ENCODE measurements around the gene ADAMTS16.
A peak's percentile ranks its signal among the peaks of the same experiment; 100 is the strongest.

The ADAMTS16 gene

GRCh38 chr5:5343568-5343967 lies 203.4 kb downstream of the ADAMTS16 start:
- H3K27ac ChIP-seq = peak overlapping the region; percentile 24; the same call in 1 of the 2 replicates
- no peak for TF ChIP-seq CTCF (conservative IDR thresholded peaks at IDR 0.05)

- H3K27ac ChIP-seq = peak overlapping the region; percentile 24; the same call in 1 of the 2 replicates
- TF ChIP-seq CTCF (conservative IDR thresholded peaks at IDR 0.05) = no peak
Observed at GRCh38 chr5:5344051-5344571, 204.0 kb downstream of the ADAMTS16 start.

GRCh38 chr5:5344606-5345005 lies 204.5 kb downstream of the ADAMTS16 start:
- peak overlapping the region; percentile 24; the same call in 1 of the 2 replicates for H3K27ac ChIP-seq
- TF ChIP-seq CTCF (conservative IDR thresholded peaks at IDR 0.05) = no peak

- TF ChIP-seq CTCF (conservative IDR thresholded peaks at IDR 0.05) = no peak
- H3K27ac ChIP-seq = no peak overlapping the region
Observed at GRCh38 chr5:5347442-5347841, 207.3 kb downstream of the ADAMTS16 start.

DNA sequence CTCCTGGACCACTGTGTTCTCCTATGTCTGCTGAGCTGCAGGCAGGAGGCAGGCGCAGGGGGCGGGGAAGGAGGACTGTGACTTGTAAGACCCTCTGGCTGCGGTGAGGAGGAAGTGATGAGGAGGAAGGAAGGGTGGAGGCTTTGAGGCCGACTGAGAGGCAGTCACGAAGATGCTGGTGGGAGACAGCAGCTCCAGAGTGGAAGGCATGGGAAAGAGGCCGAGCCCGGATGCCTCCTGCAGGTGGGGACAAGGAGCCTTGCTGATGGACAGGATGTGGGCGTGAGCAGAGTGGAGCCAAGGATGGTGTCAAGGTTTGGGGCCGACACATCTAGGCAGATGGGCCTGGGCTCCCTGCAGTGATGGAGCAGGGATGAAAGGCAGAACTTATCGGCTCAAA lies 208.0 kb downstream of the ADAMTS16 start:
- no peak overlapping the region for H3K27ac ChIP-seq
- TF ChIP-seq CTCF (conservative IDR thresholded peaks at IDR 0.05) = no peak

GRCh38 chr5:5348576-5348975 lies 208.4 kb downstream of the ADAMTS16 start:
- H3K27ac ChIP-seq = no peak overlapping the region
- no peak for TF ChIP-seq CTCF (conservative IDR thresholded peaks at IDR 0.05)

DNA sequence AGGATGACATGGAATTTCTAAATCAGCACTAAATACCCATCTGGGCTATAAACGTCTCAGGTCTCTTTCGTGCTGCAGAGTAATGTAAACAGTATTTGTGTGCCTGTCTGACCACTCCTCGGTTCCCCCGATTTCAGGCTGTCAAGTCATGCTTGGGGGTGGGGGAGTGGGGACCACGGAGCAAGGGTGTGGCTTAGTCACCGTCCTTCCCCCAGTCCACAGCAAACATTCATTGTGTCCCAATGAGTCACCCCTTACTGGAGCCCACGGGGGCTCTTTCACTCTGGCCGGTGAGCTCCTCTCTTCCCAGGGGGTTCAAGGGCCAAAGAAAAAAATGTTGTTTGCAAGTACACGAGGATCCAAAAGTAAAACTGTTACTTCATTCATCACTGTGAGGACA lies 210.0 kb downstream of the ADAMTS16 start:
- no peak overlapping the region for H3K27ac ChIP-seq
- TF ChIP-seq CTCF (conservative IDR thresholded peaks at IDR 0.05) = no peak
